H1 (cell line): ENCODE results near the gene IFRD1. TPM values are rescaled to one million over a fixed set of nuclear protein-coding genes. Genes with fewer than 3 reads are reported as not detected.

Source experiments
- EP300 ChIP-seq, 2 experiments: IDR thresholded peaks; 1 replicate in 1 of 2; 2 replicates in 1 of 2; pipeline ENCODE4 v1.6.1; 2011 to 2012; ENCODE audit warnings: low read depth in 2 of 2, low read length in 2 of 2, mild to moderate bottlenecking in 2 of 2, borderline replicate concordance in 1 of 2, inconsistent platforms in 1 of 2, moderate library complexity in 1 of 2
- GTF2F1 ChIP-seq: IDR thresholded peaks from 2 replicates; pipeline ENCODE4 v1.6.1; 2012; ENCODE audit warnings: low read depth, low read length, improper control_type of control experiment, borderline replicate concordance
- KDM4A ChIP-seq: IDR thresholded peaks from one replicate; pipeline ENCODE4 v1.7.1; 2012; ENCODE audit warnings: low read depth, mild to moderate bottlenecking, moderate library complexity, low read length, inconsistent platforms; ENCODE audit not compliant: severe bottlenecking
- RFX5 ChIP-seq: IDR thresholded peaks from 2 replicates; pipeline ENCODE4 v1.6.1; 2011; ENCODE audit warnings: low read depth, low read length, improper control_type of control experiment, borderline replicate concordance
- TEAD4 ChIP-seq: IDR thresholded peaks from 2 replicates; pipeline ENCODE4 v1.6.1; 2012; ENCODE audit warnings: low read depth, low read length, inconsistent platforms, mixed read lengths
- polyA plus RNA-seq, 7 experiments: library from polyadenylated mRNA; depleted of rRNA in 3 of 7; stranded (reverse) in 5 of 7; unstranded in 2 of 7; fragments of >200 nt in 5 of 7; fragments of 200-250 nt in 2 of 7; gene quantifications; 1 replicate in 5 of 7; 2 replicates in 1 of 7; 4 replicates in 1 of 7; pipeline versions ENCODE4 v1.2.1 to v1.2.3, GENCODE V29; 2011 to 2013; ENCODE audit warnings: missing spikeins in 2 of 7, mixed read lengths in 2 of 7
- total RNA-seq: library from RNA; stranded (reverse); fragmentation: NEBNext Ultra II Directional; extraction: Animal tissue kit (Norgen Biotek cat#: 25700); gene quantifications from 2 replicates; pipeline ENCODE4 v1.2.1, GENCODE V29; 2021
- TF ChIP-seq, protein P1 (sequence below): IDR thresholded peaks from 2 replicates; pipeline ENCODE4 v1.6.1; 2012; ENCODE audit warnings: inconsistent platforms
- TF ChIP-seq, protein P2 (sequence below): IDR thresholded peaks from 2 replicates; pipeline ENCODE4 v1.6.1; 2011; ENCODE audit warnings: low read depth, mild to moderate bottlenecking, low read length; ENCODE audit not compliant: insufficient read depth

Gene IFRD1
- total and polyA plus RNA-seq, 2 of the 8 experiments (the other 6 are each of a cell fraction or from before 2014, with no cell fraction given), result 23.0 to 50.4 TPM

DNA sequence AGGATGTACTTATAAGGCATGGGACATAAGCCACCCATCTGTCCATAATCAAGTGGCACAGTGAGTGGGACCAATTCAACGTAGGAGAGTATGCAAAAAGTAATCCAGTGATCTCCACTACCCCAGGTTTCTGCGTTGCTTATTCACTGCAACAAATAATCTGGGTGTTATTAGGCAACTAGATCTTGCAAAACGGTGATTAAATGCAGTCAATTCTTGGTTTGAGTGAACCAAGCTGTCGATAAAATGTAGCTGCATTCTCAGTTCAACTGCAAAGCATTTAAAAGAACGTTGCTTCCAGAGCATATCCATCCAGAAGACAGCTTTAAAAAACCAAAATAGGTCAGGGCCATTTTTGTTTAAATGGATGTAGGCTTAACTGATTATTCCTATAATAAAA lies 35.5 kb downstream of the IFRD1 start (continued):
- TF ChIP-seq, protein P1, sequence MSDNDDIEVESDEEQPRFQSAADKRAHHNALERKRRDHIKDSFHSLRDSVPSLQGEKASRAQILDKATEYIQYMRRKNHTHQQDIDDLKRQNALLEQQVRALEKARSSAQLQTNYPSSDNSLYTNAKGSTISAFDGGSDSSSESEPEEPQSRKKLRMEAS, result no peak
- TF ChIP-seq TEAD4 (no peak), KDM4A (no peak), GTF2F1 (no peak), RFX5 (no peak), EP300 (IDR thresholded peaks at IDR 0.05; ENCODE audit: borderline replicate concordance in 1 of 2, low read depth in 2 of 2, low read length in 2 of 2) (no peak)
- TF ChIP-seq, protein P2, sequence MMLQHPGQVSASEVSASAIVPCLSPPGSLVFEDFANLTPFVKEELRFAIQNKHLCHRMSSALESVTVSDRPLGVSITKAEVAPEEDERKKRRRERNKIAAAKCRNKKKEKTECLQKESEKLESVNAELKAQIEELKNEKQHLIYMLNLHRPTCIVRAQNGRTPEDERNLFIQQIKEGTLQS, result no peak
